HepG2 (cell line): Measurements from ENCODE around the gene PPIL3.

Experiments
- NR2F2 ChIP-seq: IDR thresholded peaks from 2 replicates; pipeline ENCODE4 v1.6.1; 2012; ENCODE audit warnings: low read depth, inconsistent platforms, borderline replicate concordance
- SP1 ChIP-seq, 2 experiments: fragments of 450-650 bp in 1 of 2; sonication (generic) in 1 of 2; formaldehyde crosslinking in 1 of 2; IDR thresholded peaks; 2 replicates each; pipeline versions ENCODE4 v1.4.0 to v1.6.1; 2016 to 2020; ENCODE audit warnings: missing genetic modification reagents in 1 of 2
- ZNF629 ChIP-seq: sonication (generic); formaldehyde crosslinking; conservative IDR thresholded peaks from 2 replicates; pipeline ENCODE4 v1.5.0; 2020; ENCODE audit warnings: missing genetic modification reagents
- ZSCAN22 ChIP-seq: sonication (generic); formaldehyde crosslinking; IDR thresholded peaks from 2 replicates; pipeline ENCODE4 v1.4.0; 2020; ENCODE audit warnings: mild to moderate bottlenecking, missing genetic modification reagents

- TF ChIP-seq SP1 (IDR thresholded peaks at IDR 0.05) (no peak), SP1 (CRISPR knock-in tag; IDR thresholded peaks at IDR 0.05) (no peak), NR2F2 (no peak), ZNF629 (CRISPR knock-in tag) (no peak), ZSCAN22 (no peak)
Observed at GRCh38 chr2:200913654-200914053, 24.8 kb upstream of the PPIL3 start.
